AML-193 (cell line): ENCODE results near the gene ZYG11B.
"Not testable (repeated sequence)": the region's sequence is repeated elsewhere in the genome, so short reads cannot be mapped to it uniquely, and the experiment has no call there.

Source experiments
- DNase-seq, 2 experiments: peaks; one replicate each; lab custom pipeline; 2025; lab: John Stamatoyannopoulos, UW

ZYG11B gene

DNA sequence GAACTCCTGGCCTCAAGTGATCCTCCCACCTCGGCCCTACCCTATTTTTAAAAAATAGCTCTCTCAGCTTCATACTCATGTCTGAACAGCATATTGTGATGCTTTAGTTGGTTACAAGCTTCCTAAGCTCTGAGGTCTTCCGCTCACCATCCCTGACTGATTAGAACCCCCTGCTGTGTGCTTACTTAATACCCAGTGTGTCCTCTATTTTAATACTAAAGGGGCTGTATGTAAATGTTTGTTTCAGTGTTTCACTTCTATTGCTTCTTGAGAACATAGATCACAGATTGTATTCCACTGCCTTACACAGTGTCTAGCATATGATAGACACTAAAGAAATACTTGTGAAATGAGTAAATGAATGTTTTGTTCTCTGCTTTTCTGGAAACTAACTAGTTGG is 29.8 kb downstream of the ZYG11B start:
- DNase-seq = no peak

DNA sequence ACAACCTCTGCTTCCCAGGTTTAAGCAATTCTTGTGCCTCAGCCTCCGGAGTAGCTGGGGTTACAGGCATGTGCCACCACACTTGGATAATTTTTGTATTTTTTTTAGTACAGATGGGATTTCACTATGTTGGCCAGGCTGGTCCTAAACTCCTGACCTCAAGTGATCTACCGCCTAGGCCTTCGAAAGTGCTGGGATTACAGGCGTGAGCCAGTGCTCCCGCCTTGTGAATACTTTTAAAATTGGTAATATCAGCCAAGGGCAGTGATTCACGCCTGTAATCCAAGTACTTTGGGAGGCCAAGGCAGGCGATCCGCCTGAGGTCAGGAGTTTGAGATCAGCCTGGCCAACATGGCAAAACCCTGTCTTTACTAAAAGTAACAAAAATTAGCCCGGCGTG is 33.7 kb downstream of the ZYG11B start:
- DNase-seq = no peak

DNA sequence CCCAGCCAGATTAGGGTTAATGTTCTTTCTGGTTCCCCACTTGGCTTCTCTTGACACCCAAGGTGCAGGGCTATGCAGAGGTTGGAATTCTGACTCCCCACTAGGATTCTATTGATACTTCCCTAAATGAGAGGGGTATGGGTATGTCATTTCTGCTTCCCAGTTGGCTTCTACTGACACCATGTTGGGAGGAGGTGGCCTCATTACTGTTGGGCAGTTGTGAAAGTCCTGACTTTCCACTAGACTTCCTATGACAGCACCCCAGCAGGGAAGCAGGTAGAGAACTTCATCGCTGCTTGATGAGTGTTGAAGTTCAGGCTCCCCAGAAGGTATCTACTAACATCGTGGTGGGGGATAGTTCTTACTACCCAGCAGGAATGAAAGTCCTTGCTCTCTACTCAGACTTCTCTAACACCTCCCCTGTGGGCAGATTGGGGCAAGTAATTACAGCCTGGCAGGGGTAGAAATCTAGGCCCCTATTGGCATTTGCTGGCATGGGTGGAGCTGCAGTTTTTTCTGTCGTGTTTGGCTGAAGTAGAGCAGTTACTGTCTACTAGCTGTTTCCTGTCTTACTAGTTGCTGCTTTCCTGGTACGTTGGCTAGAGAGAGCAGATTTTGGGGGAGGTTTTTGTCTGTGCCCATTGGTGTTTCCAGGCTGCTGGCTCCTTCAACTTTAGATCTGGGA is 41.5 kb downstream of the ZYG11B start:
- no peak for DNase-seq

DNA sequence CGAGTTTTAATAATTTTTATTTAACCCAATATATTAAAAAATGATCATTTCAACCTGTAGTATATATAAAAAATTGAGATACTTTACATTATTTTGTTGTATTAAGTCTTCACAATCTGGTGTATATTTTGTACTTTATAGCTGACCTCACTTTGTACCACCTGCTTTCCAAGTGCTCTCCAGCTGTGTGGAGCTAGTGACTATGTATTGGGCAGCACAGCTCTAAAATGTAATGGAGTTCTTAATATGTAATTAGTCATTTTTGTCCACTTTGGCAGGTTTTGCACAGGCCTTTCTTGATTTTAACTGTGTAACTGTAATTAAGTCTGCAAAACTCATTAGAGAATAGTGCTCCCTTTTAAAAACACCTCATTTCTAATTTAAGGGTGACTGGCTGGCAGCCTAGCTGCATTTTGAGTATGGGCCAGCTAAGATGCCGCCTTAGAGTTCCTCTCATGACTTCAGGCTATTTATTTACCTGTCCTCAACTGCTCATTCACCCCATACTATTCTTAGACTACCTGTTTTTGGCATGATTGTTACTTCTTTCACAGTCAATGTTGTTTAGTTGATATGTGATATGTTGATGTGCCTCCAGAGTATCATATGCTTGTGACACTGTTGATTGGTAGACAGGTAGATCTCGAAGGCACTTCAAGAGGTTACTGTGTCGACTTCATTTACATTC is 43.2 kb downstream of the ZYG11B start:
- DNase-seq = no peak

DNA sequence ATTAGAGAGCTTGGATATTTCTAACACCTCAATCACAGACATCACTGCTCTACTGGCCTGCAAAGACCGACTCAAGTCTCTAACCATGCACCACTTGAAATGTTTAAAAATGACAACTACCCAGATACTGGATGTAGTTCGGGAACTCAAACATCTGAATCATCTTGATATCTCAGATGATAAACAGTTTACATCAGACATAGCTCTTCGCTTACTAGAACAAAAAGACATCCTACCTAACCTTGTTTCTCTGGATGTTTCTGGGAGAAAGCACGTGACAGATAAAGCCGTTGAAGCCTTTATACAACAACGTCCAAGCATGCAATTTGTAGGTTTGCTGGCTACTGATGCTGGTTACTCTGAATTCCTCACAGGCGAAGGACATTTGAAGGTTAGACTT is 45.1 kb downstream of the ZYG11B start:
- no peak for DNase-seq

DNA sequence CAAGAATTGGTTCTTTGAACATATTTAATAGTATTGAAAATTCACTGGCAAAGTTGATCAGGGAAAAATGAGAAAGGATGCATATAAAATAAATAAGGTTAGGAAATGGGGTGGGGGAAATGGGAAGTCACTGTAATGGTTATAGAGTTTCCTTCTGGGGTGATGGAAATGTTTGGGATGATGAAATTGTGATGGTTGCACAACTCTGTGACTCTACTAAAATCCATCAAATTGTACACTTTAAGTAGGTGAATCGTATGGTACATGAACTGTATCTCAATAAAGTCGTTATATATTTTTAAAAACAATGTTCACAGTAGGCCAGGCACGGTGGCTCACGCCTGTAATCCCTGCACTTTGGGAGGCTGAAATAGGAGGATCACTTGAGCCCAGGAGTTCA is 59.9 kb downstream of the ZYG11B start:
- no peak for DNase-seq

DNA sequence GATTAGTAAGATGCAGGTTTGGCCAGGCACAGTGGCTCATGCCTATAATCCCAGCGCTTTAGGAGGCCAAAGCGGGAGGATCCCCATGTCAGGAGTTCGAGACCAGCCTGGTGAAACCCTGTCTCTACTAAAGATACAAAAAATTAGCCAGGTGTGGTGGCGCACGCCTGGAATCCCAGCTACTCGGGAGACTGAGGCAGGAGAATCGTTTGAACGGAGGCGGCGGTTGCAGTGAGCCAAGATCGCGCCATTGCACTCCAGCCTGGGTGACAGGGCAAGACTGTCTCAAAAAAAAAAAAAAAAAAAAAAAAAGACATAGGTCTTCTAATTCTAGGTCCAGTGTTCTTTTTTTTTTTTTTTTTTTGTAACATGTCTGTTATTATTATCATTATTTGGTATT is 64.2 kb downstream of the ZYG11B start:
- DNase-seq = not testable (repeated sequence)

DNA sequence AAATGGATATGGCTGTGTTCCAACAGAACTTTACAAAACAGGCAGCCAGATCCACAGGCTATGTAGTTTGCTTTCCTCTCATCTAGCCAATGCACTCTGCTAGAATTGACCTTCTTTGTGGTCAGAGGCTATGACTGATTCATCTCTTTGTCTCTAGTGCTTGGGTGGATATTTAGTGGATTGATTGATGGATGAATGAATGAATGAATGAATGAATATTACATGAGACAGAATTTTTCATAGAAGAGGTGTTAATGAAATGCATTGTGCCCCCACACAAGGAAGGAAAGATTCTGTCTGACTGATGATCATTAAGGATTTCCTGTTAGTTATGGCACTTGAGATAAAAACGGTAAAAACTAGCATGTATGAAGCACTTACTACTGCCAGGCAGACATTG is 65.8 kb downstream of the ZYG11B start:
- DNase-seq = no peak

DNA sequence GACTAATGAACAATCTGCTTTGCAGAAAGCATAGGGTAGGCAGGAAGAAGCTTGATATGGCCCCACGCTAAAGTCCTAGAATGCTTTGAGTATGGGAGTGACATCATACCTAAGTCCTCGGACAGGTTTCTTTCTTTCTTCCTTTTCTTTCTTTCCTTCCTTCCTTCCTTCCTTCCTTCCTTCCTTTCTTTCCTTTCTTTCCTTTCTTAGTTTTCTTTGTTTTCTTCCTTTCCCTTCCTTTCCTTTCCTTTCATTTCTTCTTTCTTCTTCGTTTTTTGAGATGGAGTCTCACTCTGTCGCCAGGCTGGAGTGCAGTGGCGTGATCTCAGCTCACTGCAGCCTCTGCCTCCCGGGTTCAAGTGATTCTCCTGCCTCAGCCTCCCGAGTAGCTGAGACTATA is 67.5 kb downstream of the ZYG11B start:
- not testable (repeated sequence) for DNase-seq

DNA sequence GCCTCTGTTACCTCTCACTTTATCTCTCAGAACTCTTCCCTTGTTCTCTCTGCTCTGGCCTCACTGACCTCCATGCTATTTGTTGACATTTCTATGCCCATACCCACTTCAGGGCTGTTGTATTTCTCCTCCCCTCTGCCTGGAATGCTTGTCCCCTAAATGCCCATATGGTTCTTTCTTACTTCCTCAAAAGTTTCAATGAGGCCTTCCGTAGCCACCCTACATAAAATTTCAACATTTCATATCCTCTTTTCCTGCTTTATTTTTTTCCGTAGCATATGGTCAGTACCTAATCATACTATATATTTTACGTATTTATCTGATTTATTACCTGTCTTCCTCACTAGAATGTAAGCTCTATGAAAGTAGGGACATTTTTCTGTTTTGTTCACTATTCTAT is 69.2 kb downstream of the ZYG11B start:
- no peak for DNase-seq

DNA sequence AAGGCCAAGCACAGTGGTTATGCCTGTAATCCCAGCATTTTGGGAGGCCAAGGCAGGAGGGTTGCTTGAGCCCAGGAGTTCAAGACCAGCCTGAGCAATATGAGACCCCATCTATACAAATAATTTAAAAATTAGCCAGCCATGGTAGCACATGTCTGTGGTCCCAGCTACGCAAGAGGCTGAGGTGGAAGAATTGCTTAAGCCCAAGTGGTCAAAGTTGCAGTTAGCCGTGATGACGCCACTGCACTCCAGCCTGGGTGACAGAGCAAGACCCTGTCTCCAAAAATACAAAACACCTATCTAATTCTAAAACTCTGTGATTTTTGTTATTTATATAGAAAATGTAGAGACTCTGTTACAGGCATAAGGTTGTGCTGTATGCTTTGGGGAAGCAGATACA is 72.1 kb downstream of the ZYG11B start:
- DNase-seq = peak; percentile 53 to 59

DNA sequence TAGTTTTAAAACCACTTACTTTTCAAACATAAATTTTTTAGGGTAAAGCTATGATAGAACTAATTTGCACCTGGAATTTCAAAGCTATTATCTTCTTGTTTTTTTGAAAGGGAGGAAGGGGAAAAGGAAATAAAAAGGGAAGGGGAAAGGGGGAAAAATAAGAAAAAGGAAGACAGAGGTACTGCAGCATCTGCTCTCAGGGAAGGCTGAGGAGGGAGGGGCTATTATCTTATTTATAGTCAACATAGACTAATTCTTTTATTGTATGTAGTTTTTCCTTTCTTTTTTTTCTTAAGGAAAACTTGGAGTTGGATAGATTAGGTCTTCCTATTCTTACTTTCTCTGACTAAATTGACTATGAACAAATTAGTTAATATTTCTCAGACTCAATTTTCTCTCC is 74.8 kb downstream of the ZYG11B start:
- DNase-seq = no peak

DNA sequence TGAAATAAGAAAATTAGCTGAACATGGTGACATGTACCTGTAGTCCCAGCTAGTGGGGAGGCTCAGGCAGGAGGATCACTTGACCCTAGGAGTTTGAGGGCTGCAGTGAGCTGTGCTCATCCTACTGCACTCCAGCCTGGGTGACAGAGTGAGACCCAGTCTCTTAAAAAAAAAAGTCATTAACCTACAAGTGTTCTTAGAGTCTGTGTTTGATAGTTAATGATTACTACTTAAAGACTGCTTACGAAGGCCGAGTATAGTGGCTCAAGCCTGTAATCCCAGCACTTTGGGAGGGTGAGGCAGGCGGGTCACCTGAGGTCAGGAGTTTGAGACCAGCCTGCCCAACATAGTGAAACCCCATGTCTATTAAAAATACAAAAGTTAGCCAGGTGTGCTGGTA is 77.8 kb downstream of the ZYG11B start:
- not testable (repeated sequence) for DNase-seq

DNA sequence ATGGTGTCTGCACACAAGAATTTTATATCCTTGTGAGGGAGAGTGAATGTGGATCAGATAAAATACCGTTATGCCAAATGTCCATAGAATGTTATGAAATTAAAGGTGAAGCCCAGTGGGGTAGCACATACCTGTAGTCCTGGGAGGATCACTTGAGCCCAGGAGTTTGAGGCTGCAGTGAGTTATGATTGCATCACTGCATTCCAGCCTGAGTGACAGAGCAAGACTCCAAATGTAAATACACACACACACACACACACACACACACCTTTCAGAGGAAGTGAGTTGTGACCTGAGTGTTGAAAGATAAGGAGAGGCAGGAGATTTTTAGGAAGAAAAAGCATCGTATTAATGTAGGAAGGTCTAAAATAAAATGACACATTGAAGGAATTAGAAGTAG is 88.2 kb downstream of the ZYG11B start:
- no peak for DNase-seq

DNA sequence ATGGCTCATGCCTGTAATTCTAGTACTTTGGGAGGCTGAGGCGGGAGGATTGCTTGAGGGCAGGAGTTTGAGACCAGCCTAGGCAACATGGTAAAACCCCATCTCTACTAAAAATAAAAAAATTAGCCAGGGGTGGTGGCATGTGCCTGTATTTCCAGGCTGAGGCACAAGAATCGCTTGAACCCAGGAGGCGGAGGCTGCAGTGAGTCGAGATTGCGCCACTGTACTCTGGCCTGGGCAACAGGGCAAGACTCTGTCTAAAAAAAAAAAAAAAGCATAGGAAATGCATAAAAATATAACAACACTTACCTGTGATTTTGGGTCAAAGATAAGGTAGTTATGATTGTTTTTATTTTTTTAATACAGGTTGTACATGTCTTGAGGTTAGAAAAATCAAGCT is 94.6 kb downstream of the ZYG11B start:
- not testable (repeated sequence) for DNase-seq

DNA sequence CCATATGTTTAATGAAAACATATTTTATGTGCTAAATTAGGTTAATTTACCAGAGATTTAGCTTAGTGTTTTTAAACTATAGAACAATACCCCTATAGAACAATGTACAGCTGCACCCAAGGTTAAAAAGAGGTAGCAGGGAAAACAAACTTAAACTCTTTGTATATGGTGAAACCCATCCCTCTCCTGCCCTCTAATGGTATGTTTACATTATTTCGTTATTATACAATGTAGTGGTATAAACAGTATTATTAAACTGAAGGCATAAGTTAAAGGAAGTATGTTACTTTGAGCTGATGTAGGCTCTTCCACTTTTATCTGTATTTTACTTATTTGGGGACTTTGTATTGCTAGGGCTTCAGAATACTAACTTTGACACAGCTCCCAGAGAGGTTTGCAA is 99.6 kb downstream of the ZYG11B start:
- DNase-seq = peak; percentile 60 to 71

DNA sequence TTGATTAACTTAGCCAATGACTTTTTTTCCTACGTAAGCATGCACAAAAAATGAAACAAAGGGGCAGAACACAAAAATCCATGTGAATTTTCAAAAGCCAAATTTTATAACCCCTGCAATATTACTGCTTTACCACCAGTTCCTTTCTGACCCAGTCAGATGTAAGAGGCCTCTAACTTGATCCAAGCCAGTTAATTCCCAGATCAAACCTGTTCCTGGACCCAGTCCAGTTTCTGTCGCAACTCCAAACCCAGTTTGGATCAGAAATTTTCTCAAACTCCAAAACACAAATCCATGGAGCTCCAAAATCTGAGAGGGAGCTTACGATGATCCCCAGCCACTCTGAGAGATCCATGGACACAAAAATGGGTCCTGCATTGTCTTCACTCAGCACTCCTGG is 108.5 kb downstream of the ZYG11B start:
- DNase-seq = no peak

DNA sequence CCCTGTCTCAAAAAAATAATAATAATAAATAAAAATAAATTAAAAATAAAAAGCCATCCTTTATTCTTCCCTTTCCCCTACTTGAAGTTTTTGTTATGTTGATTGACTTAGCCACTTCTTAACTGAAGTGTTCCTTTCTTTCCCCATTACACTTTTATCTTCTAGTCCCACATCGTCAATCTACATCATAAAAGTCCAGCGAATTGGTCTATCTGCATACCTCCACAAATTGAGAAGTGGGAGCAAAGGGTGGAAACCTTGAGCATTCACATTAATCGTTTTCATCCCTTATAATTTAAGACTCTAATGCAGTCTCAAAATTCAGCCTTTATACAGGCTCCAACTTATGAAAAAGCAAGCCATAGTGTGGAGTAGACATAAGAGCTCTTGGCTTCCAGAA is 109.8 kb downstream of the ZYG11B start:
- no peak for DNase-seq

DNA sequence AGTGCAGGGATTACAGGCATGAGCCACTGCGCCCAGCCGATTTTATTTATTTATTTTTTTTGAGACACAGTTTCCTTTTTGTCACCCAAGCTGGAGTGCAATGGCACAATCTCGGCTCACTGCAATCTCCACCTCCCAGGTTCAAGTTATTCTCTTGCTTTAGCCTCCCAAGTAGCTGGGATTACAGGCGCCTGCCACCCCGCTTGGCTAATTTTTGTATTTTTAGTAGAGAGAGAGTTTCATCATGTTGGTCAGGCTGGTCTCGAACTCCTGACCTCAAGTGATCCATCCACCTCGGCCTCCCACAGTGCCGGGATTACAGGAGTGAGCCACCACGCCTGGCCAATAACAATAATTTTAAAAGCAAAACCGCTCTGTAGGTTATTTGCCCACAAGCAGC is 112.9 kb downstream of the ZYG11B start:
- DNase-seq = not testable (repeated sequence)

DNA sequence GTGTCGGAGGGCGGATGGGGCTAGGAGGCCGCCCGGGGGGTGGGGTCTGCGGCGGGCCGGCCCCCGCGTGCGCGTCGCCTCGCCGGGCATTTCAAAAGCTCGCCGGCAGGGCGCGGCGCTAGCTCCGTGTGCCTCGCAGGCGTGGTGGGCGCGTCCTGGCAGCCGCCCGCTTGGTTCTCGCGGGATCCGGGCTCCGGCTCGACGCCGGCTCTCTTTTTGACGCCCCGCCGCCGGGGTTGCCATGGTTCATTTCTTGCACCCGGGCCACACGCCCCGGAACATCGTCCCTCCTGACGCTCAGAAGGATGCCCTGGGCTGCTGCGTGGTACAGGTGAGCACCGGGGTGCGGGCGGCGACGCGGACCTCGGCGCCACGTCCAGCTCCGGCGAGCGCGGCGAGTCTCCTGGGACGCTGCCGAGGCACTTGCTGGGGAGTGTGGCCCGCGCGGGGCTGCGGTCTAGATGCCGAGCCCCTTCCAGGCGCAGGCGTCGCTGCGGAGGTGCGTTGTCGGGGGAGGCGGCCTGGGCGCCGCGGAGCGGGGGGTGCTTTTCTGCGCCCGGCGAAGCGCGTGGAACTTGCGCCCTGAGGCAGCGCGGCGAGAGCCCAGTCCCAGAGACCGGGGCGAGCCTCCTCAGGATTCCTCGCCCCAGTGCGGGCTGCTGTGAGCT is 116.5 kb downstream of the ZYG11B start, which contains the start of gene ZYG11A:
Gene ZYG11A (plus strand): TSS at position 118 of the 668 bp plus-strand sequence. CDS start 124 bp downstream, at position 242.
- no peak for DNase-seq

DNA sequence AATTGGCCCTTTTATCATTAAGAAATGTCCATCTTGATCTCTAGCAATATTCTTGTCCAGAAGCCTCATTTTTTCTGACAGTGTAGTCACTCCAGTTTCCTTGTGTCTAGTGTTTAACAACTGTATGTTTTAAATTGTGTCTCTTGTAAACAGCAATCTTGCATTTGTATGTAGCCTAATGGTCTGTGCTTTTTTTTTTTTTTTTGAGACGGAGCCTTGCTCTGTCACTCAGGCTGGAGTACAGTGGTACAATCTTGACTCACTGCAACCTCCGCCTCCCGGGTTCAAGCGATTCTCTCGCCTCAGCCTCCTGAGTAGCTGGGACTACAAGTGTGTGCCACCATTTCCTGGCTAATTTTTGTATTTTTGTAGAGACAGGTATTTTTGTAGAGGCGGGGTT is 118.9 kb downstream of the ZYG11B start:
- not testable (repeated sequence) for DNase-seq

DNA sequence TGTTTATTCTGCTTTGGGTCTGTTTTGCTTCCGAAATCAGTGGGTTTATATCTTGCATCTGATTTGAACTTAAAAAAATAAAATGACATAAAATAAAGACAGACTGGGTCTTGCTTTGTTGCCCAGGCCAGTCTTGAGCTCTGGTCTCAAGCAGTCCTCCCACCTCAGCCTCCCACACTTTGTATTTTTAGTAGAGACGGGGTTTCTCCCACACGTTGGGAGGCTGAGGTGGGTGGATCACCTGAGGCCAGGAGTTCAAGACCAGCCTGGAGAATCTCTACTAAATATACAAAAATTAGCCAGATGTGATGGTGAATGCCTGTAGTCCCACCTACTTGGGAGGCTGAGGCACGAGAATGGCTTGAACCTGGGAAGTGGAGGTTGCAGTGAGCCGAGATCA is 122.2 kb downstream of the ZYG11B start:
- DNase-seq = no peak

DNA sequence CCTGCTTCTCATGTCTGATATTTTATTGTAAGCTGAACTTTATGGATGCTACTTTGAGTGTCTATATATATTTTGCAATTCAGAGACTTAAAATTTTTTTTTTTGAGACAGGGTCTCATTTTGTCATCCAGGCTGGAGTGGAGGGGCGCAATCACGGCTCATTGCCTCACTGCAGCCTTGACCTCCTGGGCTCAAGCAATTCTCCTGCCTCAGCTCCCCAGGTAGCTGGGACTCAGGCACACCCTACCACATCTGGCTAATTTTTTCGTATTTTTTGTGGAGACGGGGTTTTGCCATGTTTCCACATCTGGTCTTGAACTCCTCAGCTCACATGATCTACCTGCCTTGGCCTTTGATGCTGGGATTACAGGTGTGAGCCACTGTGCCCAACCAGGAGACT is 124.7 kb downstream of the ZYG11B start:
- no peak for DNase-seq
